Gastroesophageal sphincter (tissue), 4 donors: ENCODE measurements around the gene PSMB8. TPM values are rescaled to one million over a fixed set of nuclear protein-coding genes. Genes with fewer than 3 reads are reported as not detected.

Source experiments
- ATAC-seq: fragments of 150-250 bp; one replicate; pipeline ENCODE4 v1.9.1; 2016; ENCODE audit warnings: mild to moderate bottlenecking, moderate library complexity
- H3K27ac ChIP-seq, 4 donors: fragments of 200-600 bp; sonication (generic) in 3 of 4; 1 replicate in 3 of 4; 2 replicates in 1 of 4; pipeline ENCODE4 v1.5.1; 2016 to 2019
- H3K27me3 ChIP-seq: fragments of 200-600 bp; sonication (generic); one replicate; pipeline ENCODE4 v1.5.1; 2019
- H3K36me3 ChIP-seq, 2 donors: fragments of 200-600 bp; sonication (generic); one replicate each; pipeline ENCODE4 v1.5.1; 2019; ENCODE audit warnings: control low read depth in 1 of 2
- H3K4me1 ChIP-seq, 3 donors: fragments of 200-600 bp; sonication (generic); 1 replicate in 2 of 3; 2 replicates in 1 of 3; pipeline ENCODE4 v1.5.1; 2016 to 2019; ENCODE audit warnings: control low read depth in 2 of 3
- H3K4me3 ChIP-seq, 2 donors: fragments of 200-600 bp; sonication (generic); one replicate each; pipeline ENCODE4 v1.5.1; 2019; ENCODE audit warnings: mild to moderate bottlenecking in 1 of 2, moderate library complexity in 1 of 2
- H3K9me3 ChIP-seq, 3 donors: fragments of 200-600 bp; sonication (generic); one replicate each; pipeline ENCODE4 v1.5.1; 2017 to 2019; ENCODE audit warnings: control low read depth in 2 of 3
- CTCF ChIP-seq, 4 experiments: fragments of 200-600 bp in 2 of 4; fragments of 450-650 bp in 2 of 4; sonication (generic) in 1 of 4; IDR thresholded peaks; one replicate each; pipeline ENCODE4 v1.5.1; 2017 to 2019; ENCODE audit warnings: antibody characterized with exemption in 4 of 4, mild to moderate bottlenecking in 2 of 4, moderate library complexity in 2 of 4
- EP300 ChIP-seq: sonication (generic); formaldehyde crosslinking; IDR thresholded peaks from one replicate; pipeline ENCODE4 v1.6.1; 2017; ENCODE audit warnings: antibody characterized with exemption, mild to moderate bottlenecking
- POLR2A ChIP-seq, 2 donors: fragments of 450-650 bp; IDR thresholded peaks; one replicate each; pipeline ENCODE4 v1.6.1; 2017; ENCODE audit warnings: antibody characterized with exemption in 2 of 2, mild to moderate bottlenecking in 2 of 2, moderate library complexity in 1 of 2
- POLR2AphosphoS5 ChIP-seq: sonication (generic); formaldehyde crosslinking; IDR thresholded peaks from one replicate; pipeline ENCODE4 v1.6.1; 2017; ENCODE audit warnings: antibody characterized with exemption
- WGBS, 2 donors: methylation state at CpG; one replicate each; pipeline ENCODE4 v1.1.5; 2018; ENCODE audit warnings: low coverage in 1 of 2; 5-methylcytosine and 5-hydroxymethylcytosine counted together
- total RNA-seq, 4 donors: library from RNA; depleted of rRNA; stranded (reverse); fragments of >200 nt; gene quantifications; one replicate each; pipeline ENCODE4 v1.1.0, GENCODE V29; 2016

PSMB8 gene
- total RNA-seq, 4 donors from 2014 or later: 20.2 to 49.9 (median 36.7) TPM

- H3K27ac ChIP-seq: no peak overlapping the region
- TF ChIP-seq POLR2AphosphoS5 (no peak), POLR2A (IDR thresholded peaks at IDR 0.05) (no peak), EP300 (no peak), CTCF (IDR thresholded peaks at IDR 0.05) (no peak)
- 84 to 89% methylated on average over 9 to 13 of the region's 14 CpGs for WGBS, 2 donors
- H3K4me3 ChIP-seq: no peak overlapping the region
- peaks cover 3 to 22% (median 11%) of the 10 kb centered on the region in 3 donors for H3K4me1 ChIP-seq
- peaks cover 0 to 34% of the 10 kb centered on the region in 2 donors for H3K36me3 ChIP-seq
- no peak for ATAC-seq
- H3K9me3 ChIP-seq: no peaks in the 10 kb centered on the region
- H3K27me3 ChIP-seq: no peaks in the 10 kb centered on the region
Measured at GRCh38 chr6:32857156-32857891, 13.5 kb upstream of the PSMB8 start.

GRCh38 chr6:32855467-32856174 is 11.8 kb upstream of the PSMB8 start:
- TF ChIP-seq POLR2A (IDR thresholded peaks at IDR 0.05) (no peak), EP300 (no peak), POLR2AphosphoS5 (no peak), CTCF (IDR thresholded peaks at IDR 0.05) (no peak)
- H3K4me1 ChIP-seq: peaks cover 3 to 39% (median 20%) of the 10 kb centered on the region in 3 donors
- ATAC-seq: no peak
- peak overlapping the region in 3 of 4 donors; percentile 97 to 99 (median 98) for H3K27ac ChIP-seq
- H3K27me3 ChIP-seq: no peaks in the 10 kb centered on the region
- WGBS, 2 donors: 81 to 93% methylated on average over 5 to 8 of the region's 8 CpGs
- H3K4me3 ChIP-seq: no peak overlapping the region
- no peaks in the 10 kb centered on the region for H3K9me3 ChIP-seq
- peaks cover 0 to 44% of the 10 kb centered on the region in 2 donors for H3K36me3 ChIP-seq

- no peaks in the 10 kb centered on the region for H3K27me3 ChIP-seq
- 10% methylated on average over 9 to 11 of the region's 24 CpGs for WGBS, 2 donors
- TF ChIP-seq POLR2A (IDR thresholded peaks at IDR 0.05): no peak
- H3K36me3 ChIP-seq: peaks cover 0 to 45% of the 10 kb centered on the region in 2 donors
- peak overlapping the region; percentile 91 to 99 (median 98) for H3K27ac ChIP-seq
- H3K9me3 ChIP-seq: no peaks in the 10 kb centered on the region
- peaks cover 3 to 46% (median 20%) of the 10 kb centered on the region in 3 donors for H3K4me1 ChIP-seq
- H3K4me3 ChIP-seq: peak overlapping the region; percentile 83 to 85
- ATAC-seq: peak; percentile 11
Measured at GRCh38 chr6:32854376-32855178, 10.7 kb upstream of the PSMB8 start.

- TF ChIP-seq POLR2AphosphoS5 (peak; percentile 92), EP300 (no peak), CTCF (IDR thresholded peaks at IDR 0.05) (peak; percentile 73 to 92 (median 86)), POLR2A (IDR thresholded peaks at IDR 0.05) (peak; percentile 90 to 93)
- Histone ChIP-seq H3K36me3 (peaks cover 0 to 43% of the 10 kb centered on the region in 2 donors), H3K27me3 (no peaks in the 10 kb centered on the region), H3K9me3 (no peaks in the 10 kb centered on the region), H3K27ac (peak within 1 kb of the TSS; percentile 91 to 99 (median 98)), H3K4me3 (peak within 1 kb of the TSS; percentile 83 to 85), H3K4me1 (peaks cover 3 to 46% (median 20%) of the 10 kb centered on the region in 3 donors)
- 0% methylated on average over 7 of the region's 68 CpGs; no CpG with 5 or more reads in 1 of the 2 donors for WGBS, 2 donors
- peak; percentile 95 for ATAC-seq
Measured at GRCh38 chr6:32853541-32854375, 9.9 kb upstream of the PSMB8 start, which contains the start of the genes PSMB9 and TAP1. TSS of gene PSMB9 (plus strand) at chr6:32854192. CDS start at chr6:32854230, 38 bp downstream. TSS of gene TAP1 (minus strand) at chr6:32853704. CDS start at chr6:32853636, 68 bp downstream.
